ENCODE data around the gene MAFG. TPM values are rescaled to one million over a fixed set of nuclear protein-coding genes. Genes with fewer than 3 reads are reported as not detected.

Gene MAFG
- total and polyA plus RNA-seq, 2 experiments from 2014 or later, result 16.1 to 27.0 TPM

DNA sequence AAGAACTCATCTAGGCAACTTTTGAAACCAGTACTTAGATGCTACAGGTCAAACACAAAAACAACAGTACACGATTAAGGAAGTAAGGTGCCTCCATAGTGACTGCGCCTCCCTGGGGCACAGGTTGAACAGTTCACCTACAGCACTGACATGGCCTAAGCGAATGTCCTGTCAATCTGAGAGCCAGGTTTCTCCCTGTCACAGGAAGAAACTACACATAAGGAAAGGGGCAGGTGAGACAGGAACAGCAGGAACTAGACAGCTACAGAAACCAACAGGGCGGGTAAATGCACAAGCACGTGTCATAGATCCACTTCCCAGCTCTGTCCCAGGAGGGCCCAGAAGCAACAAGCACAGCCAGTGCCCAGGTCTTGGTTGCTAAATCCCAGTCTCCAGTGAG, 48.4 kb downstream of the MAFG start:
- H3K4me3 ChIP-seq, result no peak overlapping the region
- H3K9me3 ChIP-seq (ENCODE audit: low read depth), result no peaks in the 10 kb centered on the region
- no peak for DNase-seq (ENCODE audit: low read depth in 1 of 2, low spot score in 1 of 2)
- no peaks in the 10 kb centered on the region for H3K27me3 ChIP-seq
- H3K4me1 ChIP-seq (ENCODE audit: low read depth), result no peaks in the 10 kb centered on the region
- H3K27ac ChIP-seq, result no peak overlapping the region
- H3K36me3 ChIP-seq, result peaks cover 6% of the 10 kb centered on the region
- no peak for TF ChIP-seq CTCF (IDR thresholded peaks at IDR 0.05; ENCODE audit: low read depth, low read length)

DNA sequence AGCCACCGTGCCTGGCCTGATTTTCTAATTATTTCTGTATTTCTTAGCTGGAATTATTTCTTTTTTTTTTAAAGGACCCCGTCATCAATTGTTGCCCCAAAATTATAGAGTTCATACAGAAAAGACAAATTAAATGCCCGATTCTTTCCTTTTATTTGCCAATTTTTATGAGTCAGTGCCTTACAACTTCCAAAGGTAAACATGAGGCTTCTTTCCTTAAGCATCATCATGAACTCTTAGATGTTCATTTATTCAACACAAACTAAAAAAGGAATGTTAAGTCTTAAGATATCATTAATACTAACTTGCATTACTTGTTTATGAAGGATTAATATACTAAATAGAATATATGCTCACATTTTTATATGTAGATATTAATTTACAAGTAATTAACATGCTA, 49.2 kb downstream of the MAFG start:
- H3K9me3 ChIP-seq (ENCODE audit: low read depth), result no peaks in the 10 kb centered on the region
- H3K27ac ChIP-seq, result no peak overlapping the region
- no peaks in the 10 kb centered on the region for H3K27me3 ChIP-seq
- no peak for DNase-seq (ENCODE audit: low read depth in 1 of 2, low spot score in 1 of 2)
- H3K36me3 ChIP-seq, result peaks cover 6% of the 10 kb centered on the region
- no peak for TF ChIP-seq CTCF (IDR thresholded peaks at IDR 0.05; ENCODE audit: low read depth, low read length)
- H3K4me1 ChIP-seq (ENCODE audit: low read depth), result no peaks in the 10 kb centered on the region
- no peak overlapping the region for H3K4me3 ChIP-seq

- Histone ChIP-seq H3K27me3 (no peaks in the 10 kb centered on the region), H3K9me3 (ENCODE audit: low read depth) (no peaks in the 10 kb centered on the region), H3K27ac (no peak overlapping the region), H3K4me1 (ENCODE audit: low read depth) (no peaks in the 10 kb centered on the region), H3K36me3 (peaks cover 6% of the 10 kb centered on the region), H3K4me3 (no peak overlapping the region)
- DNase-seq (ENCODE audit: low read depth in 1 of 2, low spot score in 1 of 2), result no peak
- no peak for TF ChIP-seq CTCF (IDR thresholded peaks at IDR 0.05; ENCODE audit: low read depth, low read length)
Measured at GRCh38 chr17:81877569-81877968, 50.0 kb downstream of the MAFG start.

DNA sequence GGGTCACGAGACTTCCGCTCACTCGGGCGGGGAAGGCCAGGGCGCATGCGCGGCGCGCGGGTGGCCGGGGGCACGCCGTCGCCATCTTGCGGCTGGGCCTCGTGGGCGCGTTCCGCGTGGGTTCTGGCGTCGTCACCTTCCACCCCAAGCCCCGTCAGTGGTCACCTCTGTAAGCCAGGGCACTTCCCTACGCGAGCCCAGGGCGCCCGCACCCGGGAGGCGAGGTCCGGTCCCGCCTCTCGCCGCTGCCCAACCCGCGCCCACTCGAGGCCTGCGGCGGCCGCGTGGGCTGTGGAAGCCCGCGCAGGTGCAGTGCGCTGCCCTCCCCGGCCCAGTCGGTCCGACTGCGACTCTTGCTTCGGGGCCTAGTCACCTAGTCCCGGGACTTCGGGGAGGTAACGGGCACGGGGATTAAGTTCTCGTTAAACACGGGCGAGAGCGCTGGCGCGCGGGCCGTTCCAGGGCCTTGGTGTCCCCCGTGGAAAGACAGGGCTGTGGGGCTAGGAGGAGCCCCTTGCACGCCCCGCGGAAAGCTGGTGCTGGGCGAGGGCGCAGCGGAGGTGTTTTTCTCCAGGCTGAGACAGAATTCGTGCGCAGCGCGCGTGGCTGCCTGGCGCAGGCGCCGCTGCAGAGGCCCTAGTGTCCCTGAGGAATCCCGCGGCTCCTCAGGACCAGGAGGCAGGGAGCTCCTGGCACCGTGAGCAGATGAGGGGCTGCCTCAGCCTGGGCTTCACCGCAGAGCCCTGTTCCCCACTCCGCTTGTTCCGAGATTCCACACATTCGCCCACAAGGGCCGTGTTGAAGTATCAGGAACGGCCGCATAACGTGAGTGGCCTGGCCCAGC, 55.9 kb downstream of the MAFG start:
- Histone ChIP-seq H3K4me3 (peak overlapping the region; percentile 79), H3K36me3 (no peaks in the 10 kb centered on the region), H3K9me3 (ENCODE audit: low read depth) (no peaks in the 10 kb centered on the region), H3K27ac (peak overlapping the region; percentile 96), H3K4me1 (ENCODE audit: low read depth) (peaks cover 39% of the 10 kb centered on the region), H3K27me3 (no peaks in the 10 kb centered on the region)
- TF ChIP-seq CTCF (IDR thresholded peaks at IDR 0.05; ENCODE audit: low read depth, low read length), result peak; percentile 34
- DNase-seq (ENCODE audit: low read depth in 1 of 2, low spot score in 1 of 2), result peak; percentile 69 to 92

DNA sequence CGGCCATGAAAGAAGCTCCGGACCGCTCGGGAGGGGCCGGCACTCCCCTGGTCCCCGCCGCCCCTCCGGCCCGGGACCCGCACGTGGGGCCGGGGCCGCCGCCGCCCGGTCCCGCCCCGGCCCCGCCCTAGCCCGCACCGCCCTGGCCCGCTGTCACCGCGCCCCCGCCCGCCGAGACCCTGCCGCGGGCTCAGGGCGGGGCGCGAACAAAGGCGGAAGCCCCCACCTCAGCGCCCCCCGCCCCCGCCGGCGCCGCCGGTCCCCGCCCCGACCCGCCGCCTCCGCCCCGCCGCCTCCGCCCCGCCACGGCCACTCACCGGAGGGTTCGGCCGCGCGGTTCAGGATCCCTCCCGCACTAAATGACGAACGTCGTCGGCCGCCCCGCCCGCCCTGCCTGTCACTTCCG, 56.6 kb downstream of the MAFG start, which contains the start of gene ARHGDIA:
Gene ARHGDIA (minus strand): TSS at position 357 of the 406 bp plus-strand sequence. CDS start 1,407 bp downstream, outside the sequence.
- no peaks in the 10 kb centered on the region for H3K36me3 ChIP-seq
- peak in 1 of 2 donors; percentile 93 for DNase-seq (ENCODE audit: low read depth in 1 of 2, low spot score in 1 of 2)
- H3K4me1 ChIP-seq (ENCODE audit: low read depth), result peaks cover 44% of the 10 kb centered on the region
- H3K27me3 ChIP-seq, result no peaks in the 10 kb centered on the region
- H3K27ac ChIP-seq, result peak within 1 kb of the TSS; percentile 96
- peak within 1 kb of the TSS; percentile 79 for H3K4me3 ChIP-seq
- no peak for TF ChIP-seq CTCF (IDR thresholded peaks at IDR 0.05; ENCODE audit: low read depth, low read length)
- no peaks in the 10 kb centered on the region for H3K9me3 ChIP-seq (ENCODE audit: low read depth)
